OCI-LY1 (cell line): ENCODE results near the gene CRYGB.
"Not testable (repeated sequence)": the region's sequence is repeated elsewhere in the genome, so short reads cannot be mapped to it uniquely, and the experiment has no call there.

Source experiments
- H2AFZ ChIP-seq: fragments of 200-600 bp; sonication (generic), shearing (Covaris generic); 2 replicates; pipeline ENCODE4 v1.6.0; 2014; ENCODE audit warnings: antibody characterized with exemption, mild to moderate bottlenecking, low read length
- H3F3A ChIP-seq: fragments of 200-600 bp; sonication (generic), shearing (Covaris generic); 2 replicates; pipeline ENCODE4 v1.6.0; 2014; ENCODE audit warnings: mild to moderate bottlenecking, antibody characterized with exemption, low read length, moderate library complexity; ENCODE audit not compliant: insufficient read depth
- H3K27ac ChIP-seq: fragments of 200-600 bp; sonication (generic); 2 replicates; pipeline ENCODE4 v1.5.1; 2014; ENCODE audit warnings: low read length, mixed run types, mild to moderate bottlenecking, low read depth; ENCODE audit not compliant: poor library complexity, severe bottlenecking
- H3K27me3 ChIP-seq: fragments of 200-600 bp; sonication (generic); 2 replicates; pipeline ENCODE4 v1.6.0; 2014; ENCODE audit warnings: antibody characterized with exemption, mild to moderate bottlenecking, low read length, moderate library complexity; ENCODE audit not compliant: insufficient read depth
- H3K36me3 ChIP-seq: fragments of 200-600 bp; sonication (generic); 2 replicates; pipeline ENCODE4 v1.6.1; 2014; ENCODE audit warnings: mild to moderate bottlenecking, antibody characterized with exemption, low read length, moderate library complexity, mixed read lengths; ENCODE audit not compliant: insufficient read depth
- H3K4me1 ChIP-seq: fragments of 200-600 bp; sonication (generic); 2 replicates; pipeline ENCODE4 v1.5.1; 2014; ENCODE audit warnings: mild to moderate bottlenecking, low read length, moderate library complexity; ENCODE audit not compliant: insufficient read depth, severe bottlenecking
- H3K4me2 ChIP-seq: fragments of 200-600 bp; sonication (generic), shearing (Covaris generic); 2 replicates; pipeline ENCODE4 v1.6.1; 2014; ENCODE audit warnings: low read length
- H3K4me3 ChIP-seq: fragments of 200-600 bp; sonication (generic); 2 replicates; pipeline ENCODE4 v1.5.1; 2014; ENCODE audit warnings: low read length, low read depth, mild to moderate bottlenecking, mixed read lengths; ENCODE audit not compliant: poor library complexity, severe bottlenecking
- H3K79me2 ChIP-seq: fragments of 200-600 bp; shearing (Covaris generic); 2 replicates; pipeline ENCODE4 v1.6.1; 2016; ENCODE audit warnings: mixed run types, low read length, mixed read lengths; ENCODE audit not compliant: insufficient read depth
- H3K9ac ChIP-seq: fragments of 200-600 bp; sonication (generic), shearing (Covaris generic); 2 replicates; pipeline ENCODE4 v1.6.1; 2014; ENCODE audit warnings: mild to moderate bottlenecking, low read length, mixed read lengths
- H3K9me2 ChIP-seq: fragments of 200-600 bp; sonication (generic), shearing (Covaris generic); 2 replicates; pipeline ENCODE4 v1.6.1; 2014; ENCODE audit warnings: low read depth, mild to moderate bottlenecking, low read length, mixed read lengths
- H3K9me3 ChIP-seq: fragments of 200-600 bp; shearing (Covaris generic); 2 replicates; pipeline ENCODE4 v1.6.1; 2014; ENCODE audit warnings: low read length, mixed read lengths
- H4K20me1 ChIP-seq: fragments of 200-600 bp; sonication (generic), shearing (Covaris generic); 2 replicates; pipeline ENCODE4 v1.6.0; 2016; ENCODE audit warnings: mild to moderate bottlenecking, low read length; ENCODE audit not compliant: insufficient read depth
- EZH2 ChIP-seq: fragments of 200-600 bp; sonication (generic), shearing (Covaris generic); IDR thresholded peaks from 2 replicates; pipeline ENCODE4 v1.8.0; 2017; ENCODE audit warnings: borderline replicate concordance, mixed run types, mild to moderate bottlenecking, antibody characterized with exemption, low read length, moderate library complexity, mixed read lengths
- TF ChIP-seq, protein P1 (sequence below): fragments of 200-600 bp; sonication (generic), shearing (Covaris generic); IDR thresholded peaks from 2 replicates; pipeline ENCODE4 v1.5.1; 2017; ENCODE audit warnings: mild to moderate bottlenecking, antibody characterized with exemption, low read length, moderate library complexity, mixed read lengths

CRYGB gene

GRCh38 chr2:208125251-208125650 is 20.7 kb downstream of the CRYGB start:
- no peaks in the 10 kb centered on the region for H3K27me3 ChIP-seq
- no peaks in the 10 kb centered on the region for H3K9me3 ChIP-seq
- no peaks in the 10 kb centered on the region for H3K36me3 ChIP-seq
- no peak overlapping the region for H3K4me3 ChIP-seq
- H3K79me2 ChIP-seq, result no peaks in the 10 kb centered on the region
- no peak overlapping the region for H3K4me2 ChIP-seq
- no peak overlapping the region for H3K9ac ChIP-seq
- H3K4me1 ChIP-seq, result no peaks in the 10 kb centered on the region
- no peaks in the 10 kb centered on the region for H4K20me1 ChIP-seq
- no peaks in the 10 kb centered on the region for H3F3A ChIP-seq
- no peak overlapping the region for H3K27ac ChIP-seq
- no peak overlapping the region for H2AFZ ChIP-seq
- TF ChIP-seq EZH2, result no peak
- TF ChIP-seq, protein P1, sequence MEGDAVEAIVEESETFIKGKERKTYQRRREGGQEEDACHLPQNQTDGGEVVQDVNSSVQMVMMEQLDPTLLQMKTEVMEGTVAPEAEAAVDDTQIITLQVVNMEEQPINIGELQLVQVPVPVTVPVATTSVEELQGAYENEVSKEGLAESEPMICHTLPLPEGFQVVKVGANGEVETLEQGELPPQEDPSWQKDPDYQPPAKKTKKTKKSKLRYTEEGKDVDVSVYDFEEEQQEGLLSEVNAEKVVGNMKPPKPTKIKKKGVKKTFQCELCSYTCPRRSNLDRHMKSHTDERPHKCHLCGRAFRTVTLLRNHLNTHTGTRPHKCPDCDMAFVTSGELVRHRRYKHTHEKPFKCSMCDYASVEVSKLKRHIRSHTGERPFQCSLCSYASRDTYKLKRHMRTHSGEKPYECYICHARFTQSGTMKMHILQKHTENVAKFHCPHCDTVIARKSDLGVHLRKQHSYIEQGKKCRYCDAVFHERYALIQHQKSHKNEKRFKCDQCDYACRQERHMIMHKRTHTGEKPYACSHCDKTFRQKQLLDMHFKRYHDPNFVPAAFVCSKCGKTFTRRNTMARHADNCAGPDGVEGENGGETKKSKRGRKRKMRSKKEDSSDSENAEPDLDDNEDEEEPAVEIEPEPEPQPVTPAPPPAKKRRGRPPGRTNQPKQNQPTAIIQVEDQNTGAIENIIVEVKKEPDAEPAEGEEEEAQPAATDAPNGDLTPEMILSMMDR, result no peak
- no peaks in the 10 kb centered on the region for H3K9me2 ChIP-seq

DNA sequence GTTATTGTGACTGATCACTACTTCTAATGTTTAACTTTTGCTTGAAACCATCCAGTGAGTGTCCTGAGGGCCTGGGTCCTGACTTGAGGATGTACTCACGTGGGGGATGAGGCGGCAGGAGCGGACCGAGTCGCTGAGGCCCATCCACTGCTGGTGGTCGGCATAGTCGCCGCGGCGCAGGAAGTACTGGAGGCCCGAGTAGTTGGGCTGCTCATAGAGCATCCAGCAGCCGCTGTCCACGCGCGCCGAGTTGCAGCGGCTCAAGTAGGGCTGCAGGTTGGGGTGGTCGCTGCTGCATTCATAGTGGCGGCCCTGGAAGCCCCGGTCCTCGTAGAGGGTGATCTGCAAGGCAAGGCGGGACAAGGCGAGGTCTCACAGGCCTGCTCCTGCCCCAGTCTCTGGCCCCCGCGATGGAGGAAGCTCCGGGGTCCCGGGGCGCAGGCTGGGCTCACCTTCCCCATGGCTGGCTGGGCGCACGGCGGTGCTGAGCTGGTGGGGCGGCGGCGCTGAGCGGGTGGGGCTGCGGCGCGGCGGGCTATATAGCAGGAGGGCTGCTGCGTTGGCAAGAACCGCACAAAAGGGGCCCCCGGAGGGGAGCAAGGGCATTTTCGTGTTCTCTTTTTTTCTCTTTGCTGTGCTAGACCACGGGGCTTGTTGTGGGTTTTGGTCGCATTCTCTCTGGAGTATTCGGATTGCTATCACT is 21.8 kb downstream of the CRYGB start, which contains the start of gene CRYGD:
CRYGD (minus strand) TSS at position 512 of the 703 bp plus-strand sequence; CDS start at position 461, 51 bp downstream.
- not testable (repeated sequence) for H3K4me3 ChIP-seq, H3K27me3 ChIP-seq, H3K4me2 ChIP-seq, H3K9ac ChIP-seq, H3F3A ChIP-seq, H3K4me1 ChIP-seq, H3K27ac ChIP-seq, H2AFZ ChIP-seq, H4K20me1 ChIP-seq, H3K9me3 ChIP-seq, H3K79me2 ChIP-seq, H3K9me2 ChIP-seq, H3K36me3 ChIP-seq

- Histone ChIP-seq H3K9me2 (no peaks in the 10 kb centered on the region), H3K4me2 (no peak overlapping the region), H3K79me2 (no peaks in the 10 kb centered on the region), H3K9me3 (no peaks in the 10 kb centered on the region), H3K4me3 (no peak overlapping the region), H3K36me3 (no peaks in the 10 kb centered on the region), H3K27me3 (no peaks in the 10 kb centered on the region), H3K27ac (no peak overlapping the region), H3K9ac (no peak overlapping the region), H3F3A (no peaks in the 10 kb centered on the region), H2AFZ (no peak overlapping the region), H4K20me1 (no peaks in the 10 kb centered on the region), H3K4me1 (no peaks in the 10 kb centered on the region)
- TF ChIP-seq EZH2, result no peak
- TF ChIP-seq, protein P1, result no peak
These were observed 23.7 kb downstream of the CRYGB start for GRCh38 chr2:208122248-208122647.

GRCh38 chr2:208118918-208119317 is 27.0 kb downstream of the CRYGB start:
- Histone ChIP-seq H3K4me3 (no peak overlapping the region), H3K4me1 (no peaks in the 10 kb centered on the region), H3K9ac (no peak overlapping the region), H4K20me1 (no peaks in the 10 kb centered on the region), H3K4me2 (no peak overlapping the region), H3F3A (no peaks in the 10 kb centered on the region), H3K9me2 (no peaks in the 10 kb centered on the region), H2AFZ (no peak overlapping the region), H3K79me2 (no peaks in the 10 kb centered on the region), H3K27me3 (no peaks in the 10 kb centered on the region), H3K9me3 (no peaks in the 10 kb centered on the region), H3K27ac (no peak overlapping the region), H3K36me3 (no peaks in the 10 kb centered on the region)
- TF ChIP-seq, protein P1, result no peak
- TF ChIP-seq EZH2, result no peak

DNA sequence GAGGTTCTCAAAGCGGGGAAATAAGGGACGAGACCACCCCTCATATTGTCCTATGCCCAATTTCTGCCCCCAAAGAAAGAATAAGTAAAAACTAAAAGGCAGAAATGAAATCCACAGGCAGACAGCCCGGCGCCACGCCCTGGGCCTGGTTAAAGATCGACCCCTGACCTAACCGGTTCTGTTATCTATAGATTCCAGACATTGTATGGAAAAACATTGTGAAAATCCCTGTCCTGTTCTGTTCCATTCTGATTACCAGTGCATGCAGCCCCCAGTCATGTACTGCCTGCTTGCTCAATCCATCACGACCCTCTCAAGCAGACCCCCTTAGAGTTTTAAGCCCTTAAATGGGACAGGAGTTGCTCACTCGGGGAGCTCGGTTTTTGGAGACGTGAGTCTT is 28.6 kb downstream of the CRYGB start:
- not testable (repeated sequence) for H3F3A ChIP-seq, H2AFZ ChIP-seq, H4K20me1 ChIP-seq, H3K36me3 ChIP-seq, H3K79me2 ChIP-seq, H3K27me3 ChIP-seq, H3K27ac ChIP-seq, H3K9me2 ChIP-seq, H3K4me1 ChIP-seq, H3K4me3 ChIP-seq, H3K4me2 ChIP-seq, H3K9ac ChIP-seq, H3K9me3 ChIP-seq
